Measurements from ENCODE around the gene LARGE2.

- TF ChIP-seq CEBPB (tag; IDR thresholded peaks at IDR 0.05) = no peak
- no peak for TF ChIP-seq NBN (IDR thresholded peaks at IDR 0.05; ENCODE audit: low read depth)
- TF ChIP-seq ARID4B (CRISPR knock-in tag; IDR thresholded peaks at IDR 0.05) = no peak
- TF ChIP-seq MEF2A (IDR thresholded peaks at IDR 0.05; ENCODE audit: control insufficient read depth, low read depth, low read length) = no peak
- no peak for TF ChIP-seq CTCF (IDR thresholded peaks at IDR 0.05 in 2 of 3, conservative IDR thresholded peaks at IDR 0.05 in 1 of 3; ENCODE audit: insufficient read depth in 2 of 3, low read depth in 1 of 3, low read length in 3 of 3)
Measured at GRCh38 chr11:45974806-45975205, 52.4 kb downstream of the LARGE2 start.

Data from K562 (cell line).